WTC11 (cell line): ENCODE results near the gene AVPR2. TPM values are rescaled to one million over a fixed set of nuclear protein-coding genes. Genes with fewer than 3 reads are reported as not detected.

Source experiments
- ATAC-seq: fragments of 200-7000 bp; cut with Tn5 transposase; 2 replicates; pipeline ENCODE4 v1.10.0; 2021; ENCODE audit warnings: mild to moderate bottlenecking, moderate library complexity
- CTCF ChIA-PET: fragments of 300-600 bp; sonication (Branson Sonifier 250); formaldehyde crosslinking; loops from one replicate; lab custom pipeline; 2021; ENCODE audit warnings: antibody characterized with exemption; lab: Charles Lee
- POLR2A ChIA-PET: fragments of 350-600 bp; sonication (Branson Sonifier 250); formaldehyde crosslinking; loops from one replicate; lab custom pipeline; 2021; ENCODE audit warnings: antibody characterized with exemption; lab: Charles Lee
- DNase-seq: peaks from one replicate; pipeline ENCODE4 v3.0.0; 2021; ENCODE audit warnings: low spot score
- H3K27ac Mint-ChIP-seq: 2 replicates; pipeline ENCODE4 v1.8.0; 2021; ENCODE audit warnings: mixed read lengths
- H3K27me3 Mint-ChIP-seq: 2 replicates; pipeline ENCODE4 v1.8.0; 2021; ENCODE audit warnings: low read depth, mild to moderate bottlenecking, moderate library complexity, mixed read lengths
- H3K36me3 Mint-ChIP-seq: 2 replicates; pipeline ENCODE4 v1.8.0; 2021; ENCODE audit warnings: mixed read lengths
- H3K4me1 Mint-ChIP-seq: 2 replicates; pipeline ENCODE4 v1.8.0; 2022; ENCODE audit warnings: mixed read lengths
- H3K4me3 Mint-ChIP-seq: 2 replicates; pipeline ENCODE4 v1.8.0; 2021; ENCODE audit warnings: mild to moderate bottlenecking, moderate library complexity, mixed read lengths
- H3K9me3 Mint-ChIP-seq: 2 replicates; pipeline ENCODE4 v1.8.0; 2021; ENCODE audit warnings: mixed read lengths
- CREM ChIP-seq: sonication (generic); formaldehyde crosslinking; IDR thresholded peaks from 2 replicates; pipeline ENCODE4 v1.8.1; 2022; ENCODE audit warnings: mild to moderate bottlenecking, missing genetic modification reagents, moderate library complexity
- CTCF ChIP-seq: fragments of 200-600 bp; IDR thresholded peaks from 2 replicates; pipeline ENCODE4 v1.8.0; 2022; ENCODE audit warnings: antibody characterized with exemption
- E2F1 ChIP-seq: sonication (generic); formaldehyde crosslinking; IDR thresholded peaks from 2 replicates; pipeline ENCODE4 v1.8.0; 2022; ENCODE audit warnings: mild to moderate bottlenecking, missing genetic modification reagents
- E2F5 ChIP-seq: sonication (generic); formaldehyde crosslinking; IDR thresholded peaks from 2 replicates; pipeline ENCODE4 v1.8.1; 2022; ENCODE audit warnings: mild to moderate bottlenecking, moderate library complexity, missing genetic modification reagents
- ETV6 ChIP-seq: sonication (generic); formaldehyde crosslinking; IDR thresholded peaks from 2 replicates; pipeline ENCODE4 v1.8.1; 2022; ENCODE audit warnings: mild to moderate bottlenecking, missing genetic modification reagents
- GRHL2 ChIP-seq: fragments of 250-450 bp; sonication (Bioruptor Pico); IDR thresholded peaks from 2 replicates; pipeline ENCODE4 v1.8.0; 2022; ENCODE audit warnings: mild to moderate bottlenecking, moderate library complexity; ENCODE audit not compliant: insufficient replicate concordance, severe bottlenecking
- HMGXB4 ChIP-seq: sonication (generic); formaldehyde crosslinking; IDR thresholded peaks from 2 replicates; pipeline ENCODE4 v1.8.1; 2023; ENCODE audit warnings: mild to moderate bottlenecking, moderate library complexity, missing genetic modification reagents
- MYBL2 ChIP-seq: sonication (generic); formaldehyde crosslinking; IDR thresholded peaks from 2 replicates; pipeline ENCODE4 v1.8.1; 2023; ENCODE audit warnings: mild to moderate bottlenecking, moderate library complexity, missing genetic modification reagents
- NR3C1 ChIP-seq: sonication (generic); formaldehyde crosslinking; conservative IDR thresholded peaks from 2 replicates; pipeline ENCODE4 v1.8.1; 2023; ENCODE audit warnings: low read depth, mild to moderate bottlenecking, missing genetic modification reagents
- ZNF219 ChIP-seq: sonication (generic); formaldehyde crosslinking; IDR thresholded peaks from 2 replicates; pipeline ENCODE4 v1.8.0; 2023; ENCODE audit warnings: missing genetic modification reagents, mild to moderate bottlenecking, borderline replicate concordance
- ZNF232 ChIP-seq: sonication (generic); formaldehyde crosslinking; IDR thresholded peaks from 2 replicates; pipeline ENCODE4 v1.8.0; 2022; ENCODE audit warnings: mild to moderate bottlenecking, missing genetic modification reagents
- ZNF263 ChIP-seq: sonication (generic); formaldehyde crosslinking; IDR thresholded peaks from 2 replicates; pipeline ENCODE4 v1.8.1; 2022; ENCODE audit warnings: low read depth, mild to moderate bottlenecking, moderate library complexity, missing genetic modification reagents
- total RNA-seq: library from RNA; stranded (reverse); gene quantifications from 3 replicates; pipeline ENCODE4 v1.2.3, GENCODE V29; 2021
- TF ChIP-seq, protein P1 (sequence below): fragments of 250-450 bp; sonication (Bioruptor Pico); IDR thresholded peaks from 2 replicates; pipeline ENCODE4 v2.1.2; 2022; ENCODE audit warnings: mild to moderate bottlenecking, moderate library complexity
- TF ChIP-seq, protein P2 (sequence below): fragments of 250-450 bp; sonication (Bioruptor Pico); conservative IDR thresholded peaks from 2 replicates; pipeline ENCODE4 v1.9.0; 2021; ENCODE audit warnings: mild to moderate bottlenecking
- TF ChIP-seq, protein P3 (sequence below): sonication (generic); formaldehyde crosslinking; IDR thresholded peaks from 2 replicates; pipeline ENCODE4 v1.8.0; 2022; ENCODE audit warnings: mild to moderate bottlenecking, missing genetic modification reagents
- TF ChIP-seq, protein P4 (sequence below): sonication (generic); formaldehyde crosslinking; conservative IDR thresholded peaks from 2 replicates; pipeline ENCODE4 v1.8.1; 2022; ENCODE audit warnings: mild to moderate bottlenecking, missing genetic modification reagents

Gene AVPR2
- total RNA-seq, 1 experiment from 2014 or later = 0.11 TPM

DNA sequence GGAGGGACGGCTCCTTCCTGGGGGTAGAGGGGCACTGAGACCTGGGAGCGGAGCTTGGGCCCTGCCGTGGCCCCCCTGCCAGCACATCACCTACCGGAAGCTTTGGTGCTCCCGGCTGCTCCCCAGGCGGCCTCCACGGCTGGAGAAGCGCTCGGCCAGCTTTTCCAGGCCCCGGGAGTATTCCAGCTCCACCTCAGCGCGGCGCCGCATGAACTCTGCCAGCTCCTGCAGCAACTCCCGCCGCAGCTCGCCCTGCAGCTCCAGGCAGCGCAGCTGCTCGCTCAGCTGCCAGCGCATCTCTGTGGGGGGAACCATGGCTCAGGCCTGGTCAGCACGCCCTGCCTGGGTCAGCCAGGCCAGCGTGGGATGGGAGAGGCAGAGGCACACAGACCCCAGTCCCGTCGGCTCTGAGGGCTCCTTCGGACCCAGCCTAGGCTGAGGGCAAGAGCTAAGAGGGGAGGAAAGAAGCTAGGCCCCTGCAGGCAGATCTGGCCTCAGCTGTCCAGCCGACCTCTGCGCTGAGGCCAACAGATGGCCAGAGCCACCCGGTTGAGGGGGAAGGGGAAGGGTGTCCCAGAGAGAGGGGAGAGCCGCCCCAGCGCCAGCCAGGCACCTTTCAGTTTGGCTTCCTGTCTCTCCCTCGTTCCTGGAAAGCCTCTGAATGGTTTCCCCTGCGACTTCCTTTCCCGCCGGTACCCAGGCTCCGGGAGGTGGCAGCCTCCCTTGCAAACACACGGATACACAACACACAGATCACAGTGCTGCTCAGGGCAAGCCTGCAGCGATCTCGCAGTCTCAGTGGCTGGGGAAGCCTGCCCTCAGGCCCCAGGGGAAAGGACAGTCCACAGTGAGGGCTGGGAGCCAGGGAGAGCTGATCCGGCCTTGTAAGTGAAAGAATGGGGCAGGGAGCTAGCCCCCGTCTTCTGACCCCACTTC, 17.3 kb downstream of the AVPR2 start:
- no peaks in the 10 kb centered on the region for H3K9me3 Mint-ChIP-seq
- H3K36me3 Mint-ChIP-seq = peaks cover 13% of the 10 kb centered on the region
- no peaks in the 10 kb centered on the region for H3K27me3 Mint-ChIP-seq
- POLR2A ChIA-PET = no interaction called here
- no peak overlapping the region for H3K27ac Mint-ChIP-seq
- CTCF ChIA-PET = interaction anchor here (1.5 to 2.3 kb wide), 3 partner anchors 11 to 103 kb away, joined by 3 to 15 read pairs (median 4); no protein-coding TSS in a partner anchor
- ATAC-seq (no peak), DNase-seq (no peak)
- peaks cover 23% of the 10 kb centered on the region for H3K4me1 Mint-ChIP-seq
- H3K4me3 Mint-ChIP-seq = no peak overlapping the region
- TF ChIP-seq, protein P1, sequence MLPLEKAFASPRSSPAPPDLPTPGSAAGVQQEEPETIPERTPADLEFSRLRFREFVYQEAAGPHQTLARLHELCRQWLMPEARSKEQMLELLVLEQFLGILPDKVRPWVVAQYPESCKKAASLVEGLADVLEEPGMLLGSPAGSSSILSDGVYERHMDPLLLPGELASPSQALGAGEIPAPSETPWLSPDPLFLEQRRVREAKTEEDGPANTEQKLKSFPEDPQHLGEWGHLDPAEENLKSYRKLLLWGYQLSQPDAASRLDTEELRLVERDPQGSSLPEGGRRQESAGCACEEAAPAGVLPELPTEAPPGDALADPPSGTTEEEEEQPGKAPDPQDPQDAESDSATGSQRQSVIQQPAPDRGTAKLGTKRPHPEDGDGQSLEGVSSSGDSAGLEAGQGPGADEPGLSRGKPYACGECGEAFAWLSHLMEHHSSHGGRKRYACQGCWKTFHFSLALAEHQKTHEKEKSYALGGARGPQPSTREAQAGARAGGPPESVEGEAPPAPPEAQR = no peak
- TF ChIP-seq GRHL2 (CRISPR knock-in tag) (no peak), ETV6 (CRISPR knock-in tag) (no peak), E2F1 (no peak), CREM (CRISPR knock-in tag) (no peak)
- TF ChIP-seq, protein P2, sequence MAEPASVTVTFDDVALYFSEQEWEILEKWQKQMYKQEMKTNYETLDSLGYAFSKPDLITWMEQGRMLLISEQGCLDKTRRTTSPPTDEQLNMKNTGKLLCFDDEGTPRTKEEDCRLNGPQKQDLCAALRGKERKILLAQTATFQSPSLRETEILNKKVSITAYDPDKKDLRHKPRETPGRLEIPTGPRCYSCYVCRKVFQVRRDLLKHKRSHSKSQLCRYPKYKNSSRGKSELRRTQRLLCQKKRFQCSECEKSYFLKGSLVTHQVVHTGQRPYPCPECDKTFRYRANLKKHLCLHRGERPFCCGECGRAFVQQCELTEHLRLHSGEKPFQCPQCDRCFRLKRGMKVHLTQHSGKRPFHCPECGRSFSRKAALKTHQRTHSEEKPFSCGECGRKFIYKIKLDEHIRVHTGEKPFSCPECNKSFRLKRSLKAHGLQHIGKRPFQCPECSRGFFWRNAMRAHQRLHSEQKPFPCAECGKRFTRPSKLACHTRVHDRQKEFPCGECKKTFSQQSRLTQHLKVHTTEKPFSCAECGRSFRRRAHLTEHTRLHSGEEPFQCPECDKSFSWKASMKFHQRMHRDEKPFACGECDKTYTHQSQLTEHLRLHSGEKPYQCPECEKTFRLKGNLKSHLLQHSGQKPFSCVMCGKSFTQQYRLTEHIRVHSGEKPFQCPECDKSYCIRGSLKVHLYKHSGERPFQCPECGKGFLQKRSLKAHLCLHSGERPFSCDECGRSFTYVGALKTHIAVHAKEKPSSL = no peak
- TF ChIP-seq, all 79 proteins: peak for 0

DNA sequence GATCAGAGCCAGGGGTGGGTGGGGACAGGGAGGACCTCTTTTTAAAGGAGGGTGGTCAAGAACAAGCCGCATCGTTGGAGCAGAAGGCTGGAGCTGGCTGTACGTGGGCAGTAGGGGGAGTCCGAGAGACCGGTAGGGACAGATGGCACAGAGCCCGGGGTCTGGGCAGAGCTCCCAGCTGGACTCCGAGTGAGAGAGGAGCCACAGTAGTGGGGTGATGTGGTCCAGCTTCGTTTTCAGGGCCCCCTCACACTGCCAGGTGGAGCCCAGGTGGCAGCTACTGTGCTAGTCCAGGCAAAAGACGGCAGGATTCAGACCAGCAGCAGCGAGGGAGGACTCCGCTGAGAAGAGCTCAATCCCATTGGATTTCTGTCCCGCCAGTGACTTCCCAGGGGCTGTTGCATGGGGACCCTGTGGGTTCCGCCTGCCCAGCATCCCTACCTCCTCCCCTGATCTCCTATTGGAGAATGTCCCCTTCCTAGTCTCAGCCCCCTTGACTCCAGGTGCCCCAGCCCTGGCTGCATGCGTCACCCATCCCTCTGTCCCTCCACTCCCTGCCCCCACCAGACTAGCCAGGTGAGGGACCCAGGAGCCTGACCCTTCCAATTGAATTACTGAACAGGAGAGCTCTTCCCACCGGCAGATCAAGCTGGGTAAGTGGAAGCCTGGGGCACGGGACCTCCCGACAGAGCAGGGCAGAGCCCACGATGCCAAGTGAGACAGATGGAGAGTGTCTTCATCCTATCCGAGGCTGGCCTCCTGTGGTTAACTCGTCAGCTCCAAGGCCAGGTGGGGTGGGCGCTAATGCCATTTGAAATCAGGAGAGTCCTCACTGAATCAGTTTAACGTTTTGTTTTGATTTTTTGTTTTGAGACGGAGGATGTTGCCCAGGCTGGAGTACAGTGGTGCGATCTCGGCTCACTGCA, 18.7 kb downstream of the AVPR2 start:
- Mint-ChIP-seq H3K27me3 (no peaks in the 10 kb centered on the region), H3K36me3 (0 out of 2 replicates have a peak, but pooled peaks cover 7% of the 10 kb centered on the region), H3K4me1 (peaks cover 23% of the 10 kb centered on the region), H3K9me3 (no peaks in the 10 kb centered on the region), H3K27ac (no peak overlapping the region), H3K4me3 (no peak overlapping the region)
- DNase-seq = no peak
- peak; percentile 10; the same call in 1 of the 2 replicates for ATAC-seq
- TF ChIP-seq, protein P3, sequence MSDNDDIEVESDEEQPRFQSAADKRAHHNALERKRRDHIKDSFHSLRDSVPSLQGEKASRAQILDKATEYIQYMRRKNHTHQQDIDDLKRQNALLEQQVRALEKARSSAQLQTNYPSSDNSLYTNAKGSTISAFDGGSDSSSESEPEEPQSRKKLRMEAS (CRISPR knock-in tag) = no peak
- TF ChIP-seq ZNF232 (CRISPR knock-in tag) (no peak), ZNF263 (CRISPR knock-in tag) (no peak), HMGXB4 (CRISPR knock-in tag) (no peak), MYBL2 (CRISPR knock-in tag) (no peak), ZNF219 (CRISPR knock-in tag) (no peak), E2F5 (no peak), CTCF (no peak), NR3C1 (no peak)
- TF ChIP-seq, protein P4, sequence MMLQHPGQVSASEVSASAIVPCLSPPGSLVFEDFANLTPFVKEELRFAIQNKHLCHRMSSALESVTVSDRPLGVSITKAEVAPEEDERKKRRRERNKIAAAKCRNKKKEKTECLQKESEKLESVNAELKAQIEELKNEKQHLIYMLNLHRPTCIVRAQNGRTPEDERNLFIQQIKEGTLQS (CRISPR knock-in tag) = no peak
- ChIA-PET POLR2A (interaction anchor here (1.3 kb wide), 1 partner anchor 11 kb away, joined by 3 read pairs; no protein-coding TSS in a partner anchor), CTCF (interaction anchor here (0.6 to 6.9 kb wide), 21 partner anchors 11 to 414 kb away, joined by 3 to 116 read pairs (median 5); partner anchors contain the start of genes NAA10 and RENBP)
